LNCAP (cell line): ENCODE results near the gene SLC6A6.

Experiments used
- TF ChIP-seq, protein P1 (sequence below): fragments of 450-650 bp; IDR thresholded peaks from 2 replicates; pipeline ENCODE4 v1.5.1; 2017; ENCODE audit warnings: mild to moderate bottlenecking

The SLC6A6 gene

DNA sequence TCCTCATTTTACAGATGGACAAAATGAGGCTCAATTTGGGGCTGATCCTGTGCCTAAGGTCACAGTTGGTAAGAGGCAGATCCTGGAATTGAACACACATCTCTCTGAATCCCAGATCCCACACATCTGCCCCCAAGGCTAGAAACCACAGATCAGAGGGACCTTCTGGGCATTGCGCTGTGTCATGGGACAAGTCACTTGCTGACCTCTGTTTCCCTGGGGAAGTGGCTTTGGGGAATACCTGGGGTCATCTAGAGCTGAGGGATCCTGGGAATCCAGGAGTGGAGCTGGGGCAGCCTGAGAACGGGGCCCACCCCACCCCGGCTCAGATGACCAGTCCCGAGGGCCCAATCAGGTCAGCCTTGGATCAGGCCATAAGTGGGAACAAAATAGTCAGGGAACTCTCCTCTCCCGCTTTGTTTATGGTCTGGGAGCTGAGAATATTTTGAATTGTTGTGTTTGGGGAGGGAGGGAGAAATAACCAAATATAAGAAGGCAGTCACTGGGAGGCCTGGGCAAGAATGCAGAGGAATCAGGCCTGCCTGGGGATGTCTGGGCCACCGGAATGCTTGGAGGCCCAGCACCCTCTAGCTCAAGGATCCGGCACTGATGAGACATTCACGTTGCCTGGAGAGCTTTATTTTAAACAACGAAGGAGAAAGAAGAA lies 8.8 kb upstream of the SLC6A6 start:
- TF ChIP-seq, protein P1, sequence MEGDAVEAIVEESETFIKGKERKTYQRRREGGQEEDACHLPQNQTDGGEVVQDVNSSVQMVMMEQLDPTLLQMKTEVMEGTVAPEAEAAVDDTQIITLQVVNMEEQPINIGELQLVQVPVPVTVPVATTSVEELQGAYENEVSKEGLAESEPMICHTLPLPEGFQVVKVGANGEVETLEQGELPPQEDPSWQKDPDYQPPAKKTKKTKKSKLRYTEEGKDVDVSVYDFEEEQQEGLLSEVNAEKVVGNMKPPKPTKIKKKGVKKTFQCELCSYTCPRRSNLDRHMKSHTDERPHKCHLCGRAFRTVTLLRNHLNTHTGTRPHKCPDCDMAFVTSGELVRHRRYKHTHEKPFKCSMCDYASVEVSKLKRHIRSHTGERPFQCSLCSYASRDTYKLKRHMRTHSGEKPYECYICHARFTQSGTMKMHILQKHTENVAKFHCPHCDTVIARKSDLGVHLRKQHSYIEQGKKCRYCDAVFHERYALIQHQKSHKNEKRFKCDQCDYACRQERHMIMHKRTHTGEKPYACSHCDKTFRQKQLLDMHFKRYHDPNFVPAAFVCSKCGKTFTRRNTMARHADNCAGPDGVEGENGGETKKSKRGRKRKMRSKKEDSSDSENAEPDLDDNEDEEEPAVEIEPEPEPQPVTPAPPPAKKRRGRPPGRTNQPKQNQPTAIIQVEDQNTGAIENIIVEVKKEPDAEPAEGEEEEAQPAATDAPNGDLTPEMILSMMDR: no peak

DNA sequence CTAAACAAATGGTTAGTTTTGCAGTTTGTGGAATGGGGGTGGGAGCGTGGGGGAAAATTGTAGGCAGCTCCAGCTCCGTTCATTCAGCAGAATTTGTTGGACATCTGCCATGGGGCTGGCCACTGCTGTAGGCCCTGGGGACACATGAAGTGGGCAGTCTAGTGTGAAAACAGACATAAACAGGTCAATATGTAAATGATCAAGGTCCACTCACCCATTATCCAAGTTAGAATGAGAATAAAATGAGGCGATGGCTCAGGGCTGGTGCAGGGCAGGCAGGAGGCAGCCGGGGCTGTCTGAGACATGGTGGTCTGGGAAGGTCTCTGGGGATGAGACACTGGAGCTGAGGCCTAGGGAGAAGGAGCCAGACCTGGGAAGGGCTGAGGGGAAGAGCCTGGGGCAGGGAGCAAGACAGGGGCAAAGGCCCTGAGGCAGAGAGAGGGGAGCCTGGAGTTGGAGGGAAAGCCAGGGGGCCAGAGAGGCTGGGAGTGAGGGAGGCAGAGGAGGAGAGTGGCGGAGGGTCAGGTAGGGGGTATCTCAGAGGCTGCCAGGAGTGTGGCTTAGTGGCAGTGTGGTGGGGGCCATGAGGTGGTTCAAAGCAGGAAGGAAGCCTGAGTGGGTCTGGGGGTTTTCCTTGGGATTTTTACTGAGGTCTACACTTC lies 6.2 kb upstream of the SLC6A6 start:
- TF ChIP-seq, protein P1: no peak

DNA sequence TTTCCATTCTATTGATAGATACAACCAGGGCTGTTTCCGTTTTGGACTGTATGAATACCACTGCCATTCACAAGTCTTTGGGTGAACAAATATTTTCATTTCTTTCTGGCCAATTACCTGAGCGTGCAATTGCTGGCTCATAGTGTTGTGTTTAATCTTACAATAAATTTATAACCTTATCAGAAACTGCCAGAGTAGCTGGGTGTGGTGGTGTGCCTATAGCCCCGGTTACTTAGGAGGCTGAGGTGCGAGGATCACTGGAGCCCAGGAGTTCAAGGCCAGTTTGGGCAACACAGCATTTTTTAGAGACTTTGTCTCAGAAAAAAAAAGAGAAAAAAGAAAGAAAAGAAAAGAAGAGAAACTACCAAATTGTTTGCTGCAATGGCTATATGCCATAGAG lies 5.4 kb upstream of the SLC6A6 start:
- TF ChIP-seq, protein P1: no peak

DNA sequence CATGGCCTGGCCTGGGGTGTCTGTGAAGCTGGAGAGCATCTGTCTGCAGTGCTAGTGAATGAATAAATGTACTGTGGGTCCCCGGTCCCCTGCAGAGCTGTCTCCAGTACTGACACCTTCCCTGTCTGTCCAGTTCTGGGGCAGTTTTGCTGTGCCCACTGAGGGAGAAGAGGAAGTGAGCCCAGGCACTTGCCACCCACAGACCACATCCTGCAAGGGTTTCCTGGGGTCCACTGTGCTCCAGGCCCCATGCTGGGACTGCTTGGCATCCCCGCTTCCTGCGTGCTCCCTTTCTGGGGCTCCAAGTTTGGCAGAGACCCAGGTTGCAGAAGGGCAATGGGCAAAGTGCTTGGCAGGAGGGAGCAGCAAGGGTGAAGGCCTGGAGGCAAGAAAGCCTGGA lies 4.9 kb upstream of the SLC6A6 start:
- TF ChIP-seq, protein P1: no peak

DNA sequence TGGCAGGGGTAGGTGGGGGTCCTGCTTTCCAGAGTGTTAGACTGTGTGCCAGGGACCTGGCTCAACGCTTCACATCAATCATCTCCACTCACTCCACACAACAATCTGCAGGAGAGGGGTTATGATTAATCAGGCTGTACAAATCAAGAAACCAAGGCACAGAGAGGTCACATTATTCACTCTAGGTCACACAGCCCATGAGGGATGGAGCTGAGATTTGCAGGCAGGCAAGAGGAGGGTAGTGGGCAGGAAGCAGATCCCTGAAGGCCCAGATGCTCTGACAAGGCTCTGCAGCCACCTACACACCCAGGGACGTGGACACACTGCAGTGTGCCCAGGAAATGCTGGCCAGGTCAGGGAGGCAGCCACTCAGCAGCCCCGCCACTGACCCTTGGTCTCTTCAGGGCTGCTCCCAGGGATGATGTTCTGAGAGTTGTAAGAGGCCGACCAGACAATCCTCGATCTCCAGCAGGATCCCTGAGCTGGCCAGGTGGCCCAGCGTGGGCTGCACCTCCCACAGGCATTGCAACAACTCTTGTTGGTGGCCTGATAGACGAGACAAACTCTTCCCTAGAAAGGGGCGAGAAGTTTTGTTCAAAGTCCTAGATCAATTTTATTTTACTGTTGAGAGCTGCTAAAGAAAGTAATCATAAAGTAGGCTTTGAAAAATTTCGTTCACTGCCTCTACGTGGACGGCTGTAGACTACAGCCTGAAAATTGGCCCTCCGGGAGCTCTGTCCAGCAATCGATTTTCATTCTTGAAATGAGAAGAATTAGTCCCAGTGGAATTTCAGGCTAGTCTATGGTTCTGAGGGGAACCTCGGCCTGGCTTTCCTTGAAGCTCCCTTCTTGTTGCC lies 4.2 kb upstream of the SLC6A6 start:
- TF ChIP-seq, protein P1: no peak

DNA sequence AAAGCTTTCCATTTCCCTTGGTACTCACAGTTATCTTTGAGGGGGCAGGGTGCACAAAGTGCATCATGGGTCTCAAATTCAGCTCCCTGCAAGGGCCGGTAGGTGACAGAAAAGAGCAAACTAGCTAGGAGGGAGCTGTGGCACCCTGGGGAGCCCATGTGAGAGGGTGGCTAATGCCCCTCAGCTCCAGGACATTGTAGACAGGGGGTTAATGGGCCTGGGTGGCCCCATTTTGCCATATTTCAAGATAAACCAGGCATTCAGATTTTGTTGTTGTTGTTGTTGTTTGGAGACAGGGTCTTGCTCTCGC lies 3.7 kb upstream of the SLC6A6 start:
- TF ChIP-seq, protein P1: no peak

DNA sequence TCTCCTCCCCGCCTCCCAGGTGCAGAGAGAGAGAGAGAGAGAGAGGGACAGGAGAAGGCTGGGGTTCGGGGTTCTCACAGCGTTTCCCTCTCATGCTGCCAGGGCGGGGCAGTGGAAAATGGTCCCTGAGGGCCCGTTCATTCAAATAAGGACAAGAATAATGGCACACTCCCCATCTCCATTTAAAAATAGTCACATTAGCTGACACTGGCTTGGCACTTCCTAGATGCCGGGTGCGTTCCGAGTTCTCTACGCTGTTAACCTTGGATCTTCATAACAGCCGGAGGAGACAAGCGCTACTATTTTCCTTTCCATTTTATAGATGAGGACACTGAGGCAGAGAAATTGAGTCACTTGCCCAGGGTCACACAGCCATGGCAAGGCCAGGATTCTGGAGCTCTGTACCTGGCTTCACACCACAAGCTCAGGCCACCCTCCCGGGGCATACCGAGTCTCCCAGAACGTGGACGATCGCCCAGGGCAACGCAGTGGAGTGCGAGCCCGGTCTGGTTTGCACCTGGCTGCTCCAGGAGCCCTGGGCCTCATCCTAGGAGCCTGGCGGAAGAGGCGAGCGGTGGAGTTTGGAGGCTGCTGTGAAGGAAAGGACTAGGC lies 608 bp upstream of the SLC6A6 start:
- TF ChIP-seq, protein P1: no peak
